NCI-H187 treated with DMSO at 0.1 percent for 48 hours (cell line): Measurements from ENCODE around the gene SDCCAG8.

Experiments used
- DNase-seq: peaks from one replicate; lab custom pipeline; 2025; lab: John Stamatoyannopoulos, UW

Gene SDCCAG8

DNA sequence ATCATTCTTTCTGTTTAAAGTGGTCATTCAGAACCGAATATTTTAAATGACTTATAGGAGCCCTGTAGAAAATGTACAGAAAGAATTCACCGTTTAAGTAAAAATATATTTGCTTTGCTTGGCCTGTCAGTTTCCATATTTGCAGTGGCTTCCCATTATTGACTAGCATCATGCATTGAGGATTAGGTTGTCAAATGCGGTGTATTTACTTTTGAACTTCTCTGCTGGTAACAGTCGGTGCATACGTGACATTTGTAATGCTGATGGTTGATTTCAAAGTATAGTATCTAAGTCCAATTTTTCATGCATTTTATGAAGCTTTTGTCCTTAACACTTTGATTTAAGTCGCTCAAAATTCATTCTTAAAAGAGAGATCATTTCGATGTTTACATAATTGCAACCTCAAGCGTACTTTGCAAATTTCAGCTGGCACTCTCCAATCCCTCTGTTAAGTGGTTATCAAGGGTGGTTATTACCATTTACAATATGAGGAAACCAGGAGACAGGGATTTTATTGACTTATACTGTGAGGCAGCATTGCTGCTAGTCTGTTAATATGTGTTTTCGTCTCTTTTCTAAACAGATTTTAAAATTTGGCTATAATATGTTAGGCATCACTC lies 201.6 kb downstream of the SDCCAG8 start:
- DNase-seq: no peak

DNA sequence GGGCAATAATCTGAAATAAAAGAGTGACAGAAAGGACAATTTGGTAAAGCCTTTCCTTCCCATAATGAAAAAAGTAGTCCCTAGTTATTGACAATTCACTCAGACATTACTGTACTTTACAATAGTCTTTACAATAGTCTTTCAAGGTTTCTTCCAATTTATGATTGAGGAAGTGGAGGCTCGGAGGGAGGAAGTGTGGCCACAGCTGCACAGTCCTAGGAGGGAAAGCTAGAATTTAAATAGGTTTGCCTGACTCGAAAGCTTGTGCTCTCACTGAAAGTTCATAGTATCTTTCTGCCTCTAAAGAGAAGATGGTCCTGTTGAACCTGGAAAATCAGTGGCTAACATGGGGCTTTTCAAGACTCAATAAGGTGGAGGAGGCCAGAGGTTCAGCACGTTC lies 203.2 kb downstream of the SDCCAG8 start:
- DNase-seq: no peak

DNA sequence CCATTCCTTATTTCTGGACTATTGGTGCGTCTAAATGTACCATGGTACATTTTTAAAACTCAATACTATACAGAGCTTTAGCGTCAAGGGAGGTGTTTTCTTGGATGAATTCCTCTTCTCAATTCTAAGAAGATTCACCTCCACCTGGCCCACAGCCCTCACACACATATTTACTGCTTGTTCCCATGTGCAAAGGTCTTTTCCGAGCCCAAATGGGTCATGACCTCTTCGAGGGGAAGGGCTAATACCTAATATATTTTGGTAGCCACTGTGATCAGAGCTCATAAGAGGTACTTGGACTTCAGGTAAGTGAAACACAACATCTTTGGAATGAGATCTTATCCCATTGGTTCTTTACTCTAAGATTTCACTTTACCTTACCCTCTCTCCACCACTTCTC lies 205.9 kb downstream of the SDCCAG8 start:
- no peak for DNase-seq

DNA sequence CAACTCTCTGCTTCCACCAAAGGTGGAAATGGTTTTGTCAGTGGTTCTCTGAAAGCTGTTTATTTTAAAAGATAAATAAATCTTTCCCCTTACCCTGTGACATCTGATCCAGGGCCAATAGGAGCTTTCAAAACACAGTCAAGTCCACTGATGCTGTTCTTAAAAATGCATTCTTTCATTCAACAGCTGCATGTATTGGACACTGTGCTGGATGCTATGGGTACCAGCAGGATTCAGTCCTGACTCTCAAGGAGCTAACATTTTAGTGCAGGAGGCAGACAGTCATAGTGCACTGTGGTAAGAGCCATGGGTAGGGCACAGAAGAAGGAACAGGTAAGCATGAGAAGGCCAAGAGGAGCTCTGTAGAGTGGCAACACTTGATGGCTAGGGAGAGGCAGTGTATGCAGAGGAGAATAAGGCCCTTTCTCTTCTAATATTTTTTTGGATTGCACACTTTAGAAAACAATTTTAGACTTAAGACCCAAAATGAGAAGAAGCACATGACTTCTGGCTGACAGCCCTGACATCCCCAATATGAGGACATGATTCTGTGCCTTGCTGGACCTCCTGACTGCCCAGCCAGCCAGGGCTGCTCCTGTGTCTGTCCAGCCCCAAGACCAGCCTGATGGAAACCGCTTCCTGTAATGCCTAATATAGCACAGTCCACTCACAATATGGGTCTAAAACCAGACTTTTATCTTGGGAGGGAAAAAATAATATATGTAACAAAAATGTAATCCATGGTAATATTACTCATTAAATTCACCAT lies 207.3 kb downstream of the SDCCAG8 start:
- no peak for DNase-seq

- DNase-seq: no peak
Observed at GRCh38 chr1:243465081-243465480, 209.2 kb downstream of the SDCCAG8 start.

DNA sequence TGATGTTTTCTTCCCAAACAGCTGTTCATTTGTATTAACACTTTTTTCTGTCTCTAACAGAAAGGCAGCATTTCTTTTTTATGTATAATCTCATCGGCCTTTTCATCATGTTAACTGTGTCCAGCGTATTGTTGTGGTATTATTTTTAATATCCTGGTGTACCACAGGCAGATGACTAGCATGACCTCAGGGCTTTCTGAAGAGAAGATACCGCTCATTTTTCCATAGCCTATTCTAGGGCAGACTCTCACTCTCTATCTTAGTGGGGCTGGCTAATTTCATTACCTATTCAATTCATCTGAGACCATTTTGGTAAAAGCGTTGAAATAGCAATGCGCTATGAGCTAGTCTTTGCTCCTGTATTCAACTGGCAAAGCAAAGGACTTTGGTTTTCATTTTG lies 209.9 kb downstream of the SDCCAG8 start:
- no peak for DNase-seq

DNA sequence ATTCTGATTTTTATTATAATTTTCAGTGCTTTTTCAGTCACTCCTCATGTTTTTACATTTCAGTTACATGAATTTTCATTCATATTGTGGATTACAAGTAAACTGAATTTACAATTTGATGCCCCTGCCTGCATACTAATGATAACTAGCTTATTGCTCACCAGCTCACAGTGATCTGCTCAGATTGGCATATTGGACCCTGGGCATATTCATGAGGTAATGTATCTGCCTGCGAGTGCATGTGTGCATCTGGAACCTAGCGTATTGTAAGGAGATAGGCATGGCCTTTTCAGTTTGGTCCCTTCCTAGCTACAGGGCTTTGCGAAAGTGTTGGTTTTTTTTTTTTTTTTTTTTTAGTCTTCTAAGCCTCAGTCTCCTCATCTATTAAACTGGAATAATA lies 213.7 kb downstream of the SDCCAG8 start:
- DNase-seq: no peak

- DNase-seq: no peak
Observed at GRCh38 chr1:243470502-243470901, 214.7 kb downstream of the SDCCAG8 start.

GRCh38 chr1:243471026-243471685 lies 215.3 kb downstream of the SDCCAG8 start:
- no peak for DNase-seq

GRCh38 chr1:243471754-243472745 lies 216.2 kb downstream of the SDCCAG8 start:
- no peak for DNase-seq

GRCh38 chr1:243473227-243474135 lies 217.6 kb downstream of the SDCCAG8 start:
- no peak for DNase-seq

DNA sequence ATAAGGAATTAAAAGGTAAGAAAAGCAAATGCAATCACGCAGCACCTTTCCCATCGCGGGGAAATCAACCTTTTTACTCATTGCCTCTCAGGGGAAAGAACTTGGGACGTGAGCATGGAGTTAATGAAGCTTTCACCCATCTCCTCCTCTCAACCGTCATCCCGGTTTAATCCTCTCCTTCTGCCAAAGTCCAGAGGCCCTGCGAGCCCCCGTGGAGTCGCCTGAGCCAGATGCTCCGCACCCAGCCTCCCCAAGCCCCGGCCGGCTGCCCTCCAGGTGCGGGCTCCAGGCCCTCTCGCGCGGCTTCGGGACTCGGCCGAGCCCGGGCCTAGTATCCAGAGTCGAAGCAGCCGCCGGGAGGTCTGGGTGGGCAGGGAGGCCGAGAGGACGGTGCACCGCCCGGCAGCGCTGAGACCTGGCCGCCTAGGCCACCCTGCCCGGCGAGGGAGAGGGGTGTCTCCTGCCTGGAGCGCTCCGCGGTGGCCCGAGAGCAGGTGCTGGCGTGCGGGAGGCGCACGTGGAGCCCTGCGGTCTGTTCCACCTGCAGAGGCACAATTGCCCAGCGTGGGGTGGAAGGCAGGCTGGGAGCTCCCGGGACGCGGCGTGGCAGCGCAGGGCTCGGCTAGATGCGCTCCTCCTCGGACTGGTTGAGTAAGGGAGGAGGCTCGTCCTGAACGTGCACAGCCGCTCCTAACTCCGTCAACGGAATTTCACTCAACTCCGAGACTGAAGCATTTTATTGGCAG lies 218.5 kb downstream of the SDCCAG8 start:
- no peak for DNase-seq

DNA sequence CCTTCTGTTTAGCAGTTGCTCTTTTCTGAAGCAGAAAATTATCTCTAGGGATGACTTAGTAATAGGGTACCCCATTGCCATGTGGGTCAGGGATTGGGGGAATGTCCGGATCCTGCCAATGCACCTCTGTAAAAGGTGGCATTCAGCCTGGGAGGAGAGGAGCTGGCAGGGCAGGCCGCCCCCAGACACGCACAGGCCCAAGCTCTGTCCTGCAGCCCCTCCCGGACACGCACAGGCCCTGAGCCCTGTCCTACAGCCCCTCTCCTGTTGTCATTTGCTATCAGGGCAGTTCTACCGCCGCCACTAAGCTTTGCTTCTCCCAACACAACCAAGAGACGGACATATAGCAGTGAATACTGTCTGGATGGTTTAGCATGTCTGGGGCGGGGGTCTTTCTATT lies 219.1 kb downstream of the SDCCAG8 start:
- DNase-seq: no peak

DNA sequence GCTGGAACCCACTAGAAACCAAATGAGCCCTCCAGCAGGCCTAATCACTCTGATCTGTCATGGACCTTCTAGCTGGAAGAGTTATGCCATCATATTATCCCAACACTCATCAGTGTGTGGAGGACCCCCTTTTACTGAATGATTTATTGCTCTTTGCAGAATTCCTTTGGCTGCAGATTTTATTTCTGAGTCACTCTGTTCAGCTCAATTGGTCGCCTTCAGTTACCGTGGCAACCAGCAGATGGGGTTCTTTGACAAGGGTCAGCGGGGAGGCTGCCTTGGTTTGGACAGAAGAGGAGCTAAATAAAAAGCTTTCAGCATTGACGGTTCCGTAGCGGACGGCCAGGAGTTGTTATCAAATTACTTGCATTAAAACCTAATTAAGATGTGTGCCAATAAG lies 220.1 kb downstream of the SDCCAG8 start:
- DNase-seq: no peak

DNA sequence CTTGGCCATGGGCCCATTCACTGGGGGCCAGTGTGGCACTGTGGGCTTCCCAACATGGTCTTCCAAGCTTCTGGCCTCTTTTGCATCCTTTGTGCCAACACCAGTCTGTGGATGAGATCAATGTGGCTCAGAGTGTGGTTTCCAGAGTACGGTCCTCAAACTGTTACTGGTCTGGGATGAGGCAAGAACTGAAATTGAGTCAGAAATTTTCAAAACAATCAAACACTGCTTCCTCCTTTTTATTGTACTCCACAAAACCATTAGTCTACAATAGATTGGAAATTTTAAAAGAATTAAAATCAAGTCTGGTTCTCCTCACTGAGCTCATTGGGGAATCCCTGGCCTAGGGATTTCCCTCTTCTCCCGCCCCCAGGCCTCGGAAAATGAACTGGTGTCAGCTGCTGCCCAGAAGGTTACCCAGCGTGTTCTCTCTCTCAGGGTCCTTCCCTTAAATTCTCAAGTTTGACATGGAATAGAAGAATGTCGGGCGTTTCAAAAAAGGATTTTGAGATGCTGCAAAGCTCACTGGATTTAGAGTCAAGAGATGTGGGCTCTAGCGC lies 222.0 kb downstream of the SDCCAG8 start:
- DNase-seq: no peak

- DNase-seq: no peak
Observed at GRCh38 chr1:243481101-243481500, 225.3 kb downstream of the SDCCAG8 start.

- no peak for DNase-seq
Observed at GRCh38 chr1:243482141-243483022, 226.5 kb downstream of the SDCCAG8 start.

DNA sequence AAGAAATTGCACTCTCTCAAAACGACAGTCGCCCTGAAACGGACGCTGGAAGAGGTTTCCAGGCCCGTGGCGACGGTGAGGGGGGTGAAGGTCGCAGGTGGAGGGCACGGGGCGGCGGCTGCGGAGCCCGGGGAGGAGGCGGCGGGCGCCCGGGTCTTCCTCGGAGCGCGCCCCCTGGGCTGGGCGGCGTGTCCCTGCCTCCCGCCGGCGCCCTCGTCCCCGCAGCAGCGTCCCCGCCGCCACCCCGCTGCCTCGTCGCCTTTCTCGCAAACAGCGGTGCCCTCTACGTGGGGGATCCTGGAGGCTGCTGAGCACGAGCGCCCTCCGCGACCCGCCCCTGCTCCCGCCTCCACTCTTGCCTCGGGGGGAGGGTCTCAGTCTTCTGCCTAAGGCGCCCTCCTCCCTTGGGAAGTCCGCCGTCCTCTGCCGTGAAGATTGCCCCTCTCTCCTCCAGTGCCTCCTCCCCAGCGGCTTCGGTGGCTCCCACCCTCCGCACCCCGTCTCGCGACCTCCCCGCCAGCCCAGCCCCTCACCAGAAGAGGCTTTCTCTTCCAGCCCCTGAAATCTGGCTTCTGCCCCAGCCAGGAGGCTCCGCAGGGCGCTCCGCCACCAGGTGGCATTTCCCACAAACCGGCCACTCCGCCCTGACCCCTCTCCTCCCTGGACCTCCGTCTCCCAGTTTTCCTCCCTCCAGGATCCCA lies 227.4 kb downstream of the SDCCAG8 start:
- no peak for DNase-seq
